NCI-H748 (cell line): ENCODE measurements around the gene ZBP1.

ENCODE experiments used
- DNase-seq: peaks from one replicate; lab custom pipeline; 2025; ENCODE audit not compliant: unreplicated experiment; lab: John Stamatoyannopoulos, UW

ZBP1 gene

DNA sequence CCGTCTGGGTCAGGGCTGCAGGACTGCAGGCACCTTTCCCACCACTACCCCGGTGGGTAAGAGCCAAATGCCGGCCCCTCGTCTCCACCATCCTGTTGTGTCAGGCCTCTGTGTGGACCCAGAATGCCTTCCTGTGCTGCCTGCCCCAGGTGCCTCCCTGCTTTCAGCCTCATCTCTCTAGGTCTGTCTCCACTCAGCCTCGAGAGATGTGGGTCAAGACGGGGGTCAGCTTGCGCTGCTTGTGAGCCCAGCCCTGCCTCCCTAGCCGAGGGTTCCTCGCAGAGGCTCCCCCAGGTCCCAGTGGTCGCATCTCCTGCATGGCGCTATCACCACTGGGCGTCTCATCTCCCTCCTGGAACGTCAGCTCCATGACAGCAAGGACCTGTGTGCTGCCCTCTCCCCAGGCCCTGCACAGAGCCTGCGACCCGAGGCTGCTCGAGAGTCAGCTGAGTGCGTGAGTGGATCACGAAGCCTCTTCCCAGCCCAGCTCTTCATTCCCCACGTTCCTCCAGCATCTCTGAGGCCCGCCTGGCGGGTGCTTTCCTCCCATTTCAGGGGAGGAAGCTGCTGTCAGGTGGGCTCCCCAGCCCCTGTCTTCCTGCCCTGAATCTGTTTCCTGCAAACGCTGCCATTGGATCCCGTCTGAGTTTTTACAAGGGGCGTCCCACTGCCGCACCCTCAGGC lies 38.7 kb upstream of the ZBP1 start:
- no peak for DNase-seq

DNA sequence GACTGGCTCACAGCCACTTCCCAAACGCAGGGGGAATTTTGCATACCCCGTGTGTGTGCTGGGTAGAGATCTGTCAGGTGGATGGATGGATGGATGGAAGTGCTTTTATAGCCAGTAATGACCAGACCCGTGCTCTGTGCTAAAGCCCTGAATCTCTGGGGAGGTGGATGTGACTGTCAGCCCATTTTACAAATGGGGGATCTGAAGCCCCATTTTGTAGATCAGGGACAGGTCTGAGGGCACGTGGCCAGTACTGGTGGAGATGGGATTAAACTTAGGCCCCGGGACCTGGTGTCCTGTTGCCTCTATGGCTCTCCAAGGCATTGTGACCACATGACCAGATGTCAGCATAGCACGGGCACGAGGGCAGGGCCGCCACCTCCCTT lies 38.2 kb upstream of the ZBP1 start:
- no peak for DNase-seq

GRCh38 chr20:57657535-57658446 lies 37.6 kb upstream of the ZBP1 start:
- no peak for DNase-seq

DNA sequence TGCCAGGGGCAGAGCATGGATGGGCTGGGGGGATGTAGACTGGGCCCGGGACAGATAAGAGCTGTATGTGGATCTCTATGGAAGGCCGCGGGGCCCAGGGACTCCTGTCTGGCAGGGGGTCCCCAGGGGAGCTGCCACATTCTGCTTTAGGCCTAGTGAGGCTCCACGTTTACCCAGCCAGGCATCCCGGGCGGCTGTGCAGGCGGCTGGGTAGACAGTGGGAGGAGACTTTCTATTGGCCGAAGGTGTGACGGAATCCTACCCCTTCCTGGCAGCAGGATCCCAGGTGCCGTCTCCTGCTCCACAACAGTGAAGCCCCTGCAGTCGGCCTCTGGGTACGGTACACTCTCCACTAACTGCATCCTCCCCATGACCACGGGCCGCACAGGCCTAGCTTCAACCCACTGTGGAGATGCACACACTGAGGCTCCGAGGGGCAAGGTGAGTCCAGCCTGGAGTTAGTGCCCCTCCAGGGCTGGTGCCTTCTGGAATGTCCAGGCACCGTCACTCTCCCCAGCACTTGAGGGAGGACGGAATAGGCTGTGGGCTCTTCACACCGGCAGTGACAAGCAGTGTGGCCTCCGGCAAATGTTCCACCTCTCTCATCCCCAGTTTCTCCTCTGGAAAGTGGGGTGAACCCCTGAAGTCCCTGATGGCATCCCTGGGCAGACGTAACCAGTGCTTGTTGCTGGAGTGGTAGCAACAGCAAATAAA lies 36.8 kb upstream of the ZBP1 start:
- no peak for DNase-seq

DNA sequence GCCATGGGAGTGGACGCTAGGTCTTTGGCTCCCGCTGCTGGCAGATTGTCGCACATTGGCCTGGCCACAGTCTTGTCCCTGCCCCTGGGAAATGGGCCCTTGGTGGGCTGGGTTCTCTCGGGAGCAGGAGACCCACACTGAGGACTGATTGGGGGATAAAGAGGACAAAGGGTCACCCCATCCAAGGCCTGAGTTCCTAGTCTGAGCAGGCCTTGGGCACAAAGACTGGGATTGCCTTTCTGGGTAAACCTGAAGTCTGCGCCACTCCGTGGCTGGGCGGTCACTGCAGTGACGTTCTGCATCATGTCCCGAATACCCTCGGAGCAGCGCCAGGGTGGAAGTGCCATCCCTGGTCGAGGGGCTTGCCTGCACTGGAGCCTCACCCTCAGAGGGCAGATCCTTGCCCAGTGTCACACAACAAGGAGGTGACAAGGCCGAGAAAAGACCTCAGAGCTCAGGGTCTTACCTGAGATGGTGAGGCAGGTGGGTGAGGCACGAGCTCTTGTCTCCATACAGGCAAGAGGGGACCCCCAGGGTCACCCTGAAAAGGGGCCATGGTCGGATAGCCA lies 36.1 kb upstream of the ZBP1 start:
- DNase-seq = no peak

- DNase-seq = no peak
These were observed 35.6 kb upstream of the ZBP1 start for GRCh38 chr20:57655809-57656155.

GRCh38 chr20:57654998-57655808 lies 35.0 kb upstream of the ZBP1 start:
- no peak for DNase-seq

DNA sequence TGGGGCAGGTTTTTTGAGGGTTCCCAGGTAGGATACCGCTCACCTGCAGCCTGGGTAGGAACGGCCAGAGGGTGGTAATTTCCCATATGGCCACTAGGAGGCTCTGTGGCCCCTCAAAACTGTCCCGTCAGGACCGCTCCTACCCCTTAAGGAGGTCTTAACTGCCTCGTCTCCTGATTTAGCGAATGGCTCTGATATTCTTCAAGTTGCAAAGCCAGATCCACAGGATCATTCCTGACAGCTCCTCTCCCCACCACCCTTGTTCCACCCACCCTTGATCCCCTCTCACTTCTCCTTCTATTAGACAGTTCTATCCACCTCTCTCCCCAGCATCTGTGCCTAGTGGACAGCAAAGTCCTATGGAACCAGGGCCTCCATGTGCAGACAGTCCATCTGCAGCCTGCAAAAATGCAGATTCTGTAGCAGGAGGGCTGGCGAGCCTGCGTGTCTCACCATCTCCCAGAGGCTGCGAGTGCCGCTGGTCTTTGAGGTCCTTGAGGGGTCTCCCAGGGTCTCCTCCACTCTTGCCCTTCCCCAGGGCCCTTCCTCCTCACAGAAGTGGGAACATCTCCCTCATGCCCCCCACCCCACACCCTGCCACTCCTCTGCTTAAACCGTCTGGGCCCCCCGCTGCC lies 34.3 kb upstream of the ZBP1 start:
- DNase-seq = peak; percentile 63

- DNase-seq = no peak
These were observed 33.7 kb upstream of the ZBP1 start for GRCh38 chr20:57653910-57654309.

GRCh38 chr20:57653546-57653900 lies 33.3 kb upstream of the ZBP1 start:
- DNase-seq = no peak

- DNase-seq = no peak
These were observed 32.6 kb upstream of the ZBP1 start for GRCh38 chr20:57652606-57653545.

DNA sequence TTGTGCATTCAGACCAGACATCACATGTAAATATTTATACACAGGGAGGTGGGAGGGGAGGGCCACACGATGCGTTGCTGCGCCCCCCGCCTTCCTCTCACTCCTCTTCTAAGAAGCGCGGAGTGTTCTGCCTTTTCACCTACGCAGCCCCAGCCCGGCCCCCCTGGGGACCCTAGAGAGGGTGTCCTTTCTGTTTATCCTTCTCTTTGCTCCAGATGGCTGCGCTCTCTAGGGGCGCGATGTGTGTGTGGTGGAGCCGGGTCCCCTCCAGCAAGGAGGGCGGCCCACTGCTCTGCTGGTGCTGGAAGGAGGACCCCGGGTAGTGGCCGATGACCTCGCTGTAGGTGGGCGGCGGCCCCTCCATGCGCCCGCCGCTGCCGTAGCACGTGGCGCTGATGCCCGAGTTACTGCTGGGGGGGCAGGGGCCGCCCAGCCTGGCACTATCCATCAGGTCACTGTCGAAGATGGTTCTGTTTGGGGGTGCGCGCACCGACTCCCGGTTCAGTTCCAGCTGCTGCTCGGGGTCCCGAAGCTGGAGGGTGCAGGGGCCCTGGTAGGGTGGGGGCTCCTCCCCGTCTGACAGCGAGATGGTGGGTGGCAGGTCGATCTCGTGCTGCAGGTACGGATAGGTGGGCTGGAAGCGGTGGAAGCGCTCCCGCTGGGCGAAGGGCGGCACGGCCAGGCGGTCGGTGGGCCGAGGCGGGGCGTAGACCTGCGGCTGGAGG lies 31.8 kb upstream of the ZBP1 start:
- DNase-seq = no peak

DNA sequence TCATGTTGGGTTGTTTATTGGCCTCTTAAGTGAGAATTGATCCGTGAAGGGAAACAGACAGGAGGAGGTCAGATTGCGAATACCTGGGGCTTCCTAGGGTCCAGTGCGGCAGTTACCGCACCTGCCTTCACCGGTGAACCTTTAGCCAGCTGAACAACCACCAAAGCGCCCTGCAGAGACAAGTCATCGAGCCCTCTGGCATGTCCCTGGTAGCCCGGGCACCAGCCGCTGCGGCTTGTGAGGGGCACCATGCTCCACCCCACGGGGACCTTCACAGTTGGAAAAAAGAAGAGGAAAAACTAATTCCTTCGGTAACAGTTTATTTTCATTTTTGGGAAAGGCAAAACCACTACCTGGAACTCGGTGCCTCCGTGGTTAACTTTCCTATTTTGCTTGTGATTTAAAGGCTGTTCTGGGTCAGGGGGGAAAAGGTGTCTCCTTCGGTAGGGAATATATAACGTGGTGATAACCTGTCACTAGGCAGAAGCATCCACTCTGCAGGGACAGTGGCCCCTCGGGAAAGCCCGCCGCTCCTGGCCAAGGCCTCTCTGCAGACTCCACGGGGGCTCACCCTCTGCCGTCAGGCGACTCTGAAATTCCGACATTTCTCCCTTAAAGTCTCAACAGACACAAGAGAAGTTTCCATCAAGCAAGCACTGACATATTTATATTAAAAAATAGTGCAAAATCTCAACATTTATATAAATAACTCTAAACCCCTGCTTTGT lies 30.7 kb upstream of the ZBP1 start:
- peak; percentile 88 for DNase-seq

GRCh38 chr20:57650266-57650665 lies 30.0 kb upstream of the ZBP1 start:
- peak; percentile 88 for DNase-seq

DNA sequence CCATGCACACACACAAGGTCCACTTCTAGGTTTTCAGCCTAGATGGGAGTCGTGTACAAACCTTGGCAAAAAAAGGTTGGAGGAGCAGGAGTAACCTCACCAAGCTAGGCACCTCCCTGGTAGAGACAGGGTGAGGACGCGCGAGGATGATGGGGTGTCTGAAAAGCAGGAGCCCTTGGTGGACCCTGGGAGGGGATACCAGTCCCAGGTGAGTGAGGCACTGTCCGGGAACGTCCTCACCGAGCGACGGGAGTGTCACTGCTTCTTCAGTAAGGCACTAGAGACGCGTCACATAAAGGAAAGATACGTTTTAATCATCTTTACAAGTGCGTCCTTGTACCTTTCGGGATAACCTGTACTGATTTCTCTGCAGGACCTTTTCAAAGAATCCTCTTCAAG lies 29.4 kb upstream of the ZBP1 start:
- DNase-seq = no peak

- DNase-seq = no peak
These were observed 28.8 kb upstream of the ZBP1 start for GRCh38 chr20:57648878-57649616.
